Upper lobe of left lung (tissue), 6 donors: Measurements from ENCODE around the gene CLMN. TPM values are rescaled to one million over a fixed set of nuclear protein-coding genes. Genes with fewer than 3 reads are reported as not detected.
A peak's percentile ranks its signal among the peaks of the same experiment; 100 is the strongest.

Experiments
- ATAC-seq, 2 donors: fragments of 200-7000 bp; cut with Tn5 transposase; one replicate each; pipeline ENCODE4 v1.9.1; 2022; ENCODE audit warnings: mild to moderate bottlenecking in 2 of 2, moderate library complexity in 2 of 2; ENCODE audit not compliant: low FRiP score in 2 of 2
- DNase-seq, 2 donors: peaks; one replicate each; pipeline ENCODE4 v3.0.0-alpha.2; 2019 to 2020
- H3K27ac ChIP-seq, 4 donors: fragments of 200-600 bp; sonication (generic); one replicate each; pipeline ENCODE4 v1.5.1; 2016 to 2019
- H3K27me3 ChIP-seq, 4 donors: fragments of 200-600 bp; sonication (generic); one replicate each; pipeline ENCODE4 v1.5.1; 2017 to 2019
- H3K36me3 ChIP-seq, 4 donors: fragments of 200-600 bp; sonication (generic); one replicate each; pipeline ENCODE4 v1.5.1; 2016 to 2019
- H3K4me1 ChIP-seq, 4 donors: fragments of 200-600 bp; sonication (generic); one replicate each; pipeline ENCODE4 v1.5.1; 2018 to 2019
- H3K4me3 ChIP-seq, 4 donors: fragments of 200-600 bp; sonication (generic); one replicate each; pipeline ENCODE4 v1.5.1; 2017 to 2019; ENCODE audit warnings: mild to moderate bottlenecking in 2 of 4, moderate library complexity in 1 of 4
- H3K9me3 ChIP-seq, 4 donors: fragments of 200-600 bp; sonication (generic); one replicate each; pipeline ENCODE4 v1.5.1; 2018 to 2019
- EP300 ChIP-seq, 4 donors: sonication (generic); formaldehyde crosslinking; IDR thresholded peaks; one replicate each; pipeline ENCODE4 v1.5.1; 2017; ENCODE audit warnings: antibody characterized with exemption in 4 of 4, control low read depth in 2 of 4
- POLR2A ChIP-seq, 4 donors: fragments of 450-650 bp; IDR thresholded peaks; one replicate each; pipeline ENCODE4 v1.5.1; 2016 to 2017; ENCODE audit warnings: antibody characterized with exemption in 4 of 4, mild to moderate bottlenecking in 2 of 4
- POLR2AphosphoS5 ChIP-seq, 2 donors: sonication (generic); formaldehyde crosslinking; IDR thresholded peaks; one replicate each; pipeline ENCODE4 v1.5.1; 2017; ENCODE audit warnings: antibody characterized with exemption in 2 of 2
- whole genome bisulfite sequencing, 2 donors: methylation state at CpG; one replicate each; pipeline ENCODE4 v1.1.5; 2017 to 2018; 5-methylcytosine and 5-hydroxymethylcytosine counted together
- total RNA-seq, 6 donors: library from RNA; depleted of rRNA in 4 of 6; stranded (reverse); fragments of >200 nt in 4 of 6; gene quantifications; one replicate each; pipeline versions ENCODE4 v1.1.0 to v1.2.1, GENCODE V29; 2016 to 2021
- TF ChIP-seq, protein P1 (sequence below), 6 experiments: fragments of 450-650 bp in 4 of 6; fragments of 200-600 bp in 2 of 6; sonication (generic) in 2 of 6; IDR thresholded peaks; one replicate each; pipeline ENCODE4 v1.5.1; 2016 to 2019; ENCODE audit warnings: antibody characterized with exemption in 6 of 6
- donor health status: DM: no; HTN: no; CAD: no; lungs with moderate emphysema.
- donor health status: DM: no; HTN: yes; CAD: no; lungs with severe emphysema.

Gene CLMN, protein sequence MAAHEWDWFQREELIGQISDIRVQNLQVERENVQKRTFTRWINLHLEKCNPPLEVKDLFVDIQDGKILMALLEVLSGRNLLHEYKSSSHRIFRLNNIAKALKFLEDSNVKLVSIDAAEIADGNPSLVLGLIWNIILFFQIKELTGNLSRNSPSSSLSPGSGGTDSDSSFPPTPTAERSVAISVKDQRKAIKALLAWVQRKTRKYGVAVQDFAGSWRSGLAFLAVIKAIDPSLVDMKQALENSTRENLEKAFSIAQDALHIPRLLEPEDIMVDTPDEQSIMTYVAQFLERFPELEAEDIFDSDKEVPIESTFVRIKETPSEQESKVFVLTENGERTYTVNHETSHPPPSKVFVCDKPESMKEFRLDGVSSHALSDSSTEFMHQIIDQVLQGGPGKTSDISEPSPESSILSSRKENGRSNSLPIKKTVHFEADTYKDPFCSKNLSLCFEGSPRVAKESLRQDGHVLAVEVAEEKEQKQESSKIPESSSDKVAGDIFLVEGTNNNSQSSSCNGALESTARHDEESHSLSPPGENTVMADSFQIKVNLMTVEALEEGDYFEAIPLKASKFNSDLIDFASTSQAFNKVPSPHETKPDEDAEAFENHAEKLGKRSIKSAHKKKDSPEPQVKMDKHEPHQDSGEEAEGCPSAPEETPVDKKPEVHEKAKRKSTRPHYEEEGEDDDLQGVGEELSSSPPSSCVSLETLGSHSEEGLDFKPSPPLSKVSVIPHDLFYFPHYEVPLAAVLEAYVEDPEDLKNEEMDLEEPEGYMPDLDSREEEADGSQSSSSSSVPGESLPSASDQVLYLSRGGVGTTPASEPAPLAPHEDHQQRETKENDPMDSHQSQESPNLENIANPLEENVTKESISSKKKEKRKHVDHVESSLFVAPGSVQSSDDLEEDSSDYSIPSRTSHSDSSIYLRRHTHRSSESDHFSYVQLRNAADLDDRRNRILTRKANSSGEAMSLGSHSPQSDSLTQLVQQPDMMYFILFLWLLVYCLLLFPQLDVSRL
- 10 to 100 TPM in 5 of 6 donors, 1 to 10 TPM in 1; 9.7 to 35.5 (median 18.8) TPM for total RNA-seq

- no peaks in the 10 kb centered on the region for H3K9me3 ChIP-seq
- DNase-seq (peak; percentile 26 to 91), ATAC-seq (peak in 1 of 2 donors; percentile 74)
- H3K4me1 ChIP-seq, result peaks cover 16 to 23% (median 19%) of the 10 kb centered on the region in 4 donors
- H3K27me3 ChIP-seq, result no peaks in the 10 kb centered on the region
- peak within 1 kb of the TSS; percentile 67 to 84 (median 77) for H3K4me3 ChIP-seq
- WGBS, 2 donors, result 1 to 3% methylated on average over 8 to 23 of the region's 98 CpGs
- peak within 1 kb of the TSS; percentile 58 to 81 (median 76) for H3K27ac ChIP-seq
- H3K36me3 ChIP-seq, result no peaks in the 10 kb centered on the region
- TF ChIP-seq POLR2A (IDR thresholded peaks at IDR 0.05) (peak in 1 of 4 donors; percentile 22), POLR2AphosphoS5 (IDR thresholded peaks at IDR 0.05) (no peak)
- TF ChIP-seq, protein P1, sequence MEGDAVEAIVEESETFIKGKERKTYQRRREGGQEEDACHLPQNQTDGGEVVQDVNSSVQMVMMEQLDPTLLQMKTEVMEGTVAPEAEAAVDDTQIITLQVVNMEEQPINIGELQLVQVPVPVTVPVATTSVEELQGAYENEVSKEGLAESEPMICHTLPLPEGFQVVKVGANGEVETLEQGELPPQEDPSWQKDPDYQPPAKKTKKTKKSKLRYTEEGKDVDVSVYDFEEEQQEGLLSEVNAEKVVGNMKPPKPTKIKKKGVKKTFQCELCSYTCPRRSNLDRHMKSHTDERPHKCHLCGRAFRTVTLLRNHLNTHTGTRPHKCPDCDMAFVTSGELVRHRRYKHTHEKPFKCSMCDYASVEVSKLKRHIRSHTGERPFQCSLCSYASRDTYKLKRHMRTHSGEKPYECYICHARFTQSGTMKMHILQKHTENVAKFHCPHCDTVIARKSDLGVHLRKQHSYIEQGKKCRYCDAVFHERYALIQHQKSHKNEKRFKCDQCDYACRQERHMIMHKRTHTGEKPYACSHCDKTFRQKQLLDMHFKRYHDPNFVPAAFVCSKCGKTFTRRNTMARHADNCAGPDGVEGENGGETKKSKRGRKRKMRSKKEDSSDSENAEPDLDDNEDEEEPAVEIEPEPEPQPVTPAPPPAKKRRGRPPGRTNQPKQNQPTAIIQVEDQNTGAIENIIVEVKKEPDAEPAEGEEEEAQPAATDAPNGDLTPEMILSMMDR (IDR thresholded peaks at IDR 0.05), result peak in 1 of 6 experiments; percentile 13
These were observed at the start of gene CLMN for GRCh38 chr14:95319312-95320077. TSS of gene CLMN (minus strand) at chr14:95319908. CDS start at chr14:95319792, 116 bp downstream.

GRCh38 chr14:95365401-95365800, 45.7 kb upstream of the CLMN start:
- no peak overlapping the region for H3K27ac ChIP-seq

DNA sequence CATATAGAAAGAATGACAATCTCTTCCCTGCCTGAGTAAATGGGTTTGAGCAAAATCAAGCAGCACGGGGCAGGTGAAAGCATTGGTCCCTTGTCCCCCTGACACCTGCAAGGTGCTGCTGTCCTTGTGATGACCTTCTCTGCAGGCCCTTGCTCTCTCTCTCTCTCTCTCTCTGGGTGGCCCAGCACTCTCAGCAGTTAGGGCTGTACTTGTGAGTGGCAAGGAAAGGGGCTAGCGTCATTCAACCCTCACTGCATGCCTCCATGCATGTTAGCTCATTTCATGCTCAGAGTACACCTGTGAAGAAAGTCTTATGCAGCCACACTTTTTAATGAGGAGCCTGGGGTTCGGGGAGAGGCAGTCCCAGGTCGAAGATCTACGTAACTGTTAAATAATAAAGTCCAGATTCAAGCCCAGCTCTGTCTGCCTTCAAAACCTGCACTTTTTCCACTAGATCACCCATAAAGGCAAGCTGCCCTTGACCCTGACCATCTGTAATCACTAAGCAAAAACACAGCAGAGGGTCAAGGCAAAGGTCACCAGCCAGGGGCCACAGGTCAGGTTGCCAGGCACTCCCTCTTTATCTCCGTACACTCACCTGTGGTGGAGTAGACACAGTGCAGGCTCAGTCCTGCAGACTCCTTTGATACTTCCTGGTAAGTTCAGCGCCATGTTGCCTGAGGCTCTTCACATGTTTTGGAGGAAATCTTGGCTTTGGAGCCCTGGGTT, 44.9 kb upstream of the CLMN start:
- DNase-seq (peak in 1 of 2 donors; percentile 6), ATAC-seq (peak in 1 of 2 donors; percentile 21)
- Histone ChIP-seq H3K27ac (no peak overlapping the region), H3K36me3 (no peaks in the 10 kb centered on the region), H3K27me3 (peaks cover 0 to 10% (median 0%) of the 10 kb centered on the region in 4 donors), H3K4me3 (no peak overlapping the region), H3K9me3 (no peaks in the 10 kb centered on the region), H3K4me1 (peaks cover 0 to 13% (median 4%) of the 10 kb centered on the region in 4 donors)
- 77 to 82% methylated on average over 6 to 7 of the region's 7 CpGs for WGBS, 2 donors
- no peak for TF ChIP-seq POLR2A (IDR thresholded peaks at IDR 0.05)

More at GRCh38 chr14:95365401-95365800, 45.7 kb upstream of the CLMN start:
- DNase-seq, result no peak
- Histone ChIP-seq H3K36me3 (no peaks in the 10 kb centered on the region), H3K4me3 (no peak overlapping the region), H3K27me3 (peaks cover 0 to 8% (median 0%) of the 10 kb centered on the region in 4 donors), H3K9me3 (no peaks in the 10 kb centered on the region), H3K4me1 (peaks cover 0 to 8% (median 2%) of the 10 kb centered on the region in 4 donors)
- no peak for ATAC-seq
- TF ChIP-seq EP300 (IDR thresholded peaks at IDR 0.05) (no peak), POLR2A (IDR thresholded peaks at IDR 0.05) (no peak), POLR2AphosphoS5 (IDR thresholded peaks at IDR 0.05) (no peak)
- TF ChIP-seq, protein P1 (IDR thresholded peaks at IDR 0.05), result no peak
- WGBS, 2 donors, result 50 to 55% methylated on average over 2 of the region's 2 CpGs

DNA sequence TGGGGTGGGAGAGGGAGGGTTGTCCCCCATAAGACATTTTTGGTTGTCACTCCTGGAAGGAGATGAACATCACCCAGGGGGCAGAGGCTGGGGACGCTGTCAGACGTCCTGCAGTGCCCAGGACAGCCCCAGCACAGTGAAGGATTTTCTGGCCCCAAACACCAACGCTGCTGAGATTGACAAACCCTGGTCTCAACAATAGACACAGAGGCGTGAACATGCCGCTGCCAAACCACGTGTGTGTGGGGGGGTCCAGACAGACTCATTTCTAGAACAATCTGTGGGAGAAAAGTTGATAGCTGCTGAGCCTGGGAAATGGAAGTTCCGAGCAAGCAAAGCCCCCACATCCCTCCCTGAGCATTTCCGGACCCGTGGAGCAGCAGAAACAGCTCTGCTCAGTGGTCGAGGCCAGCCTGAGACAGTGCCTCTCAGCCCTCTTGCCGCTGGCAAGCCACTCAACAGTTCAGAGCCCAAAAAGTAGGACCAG, 43.8 kb upstream of the CLMN start:
- 51 to 77% methylated on average over 7 to 11 of the region's 11 CpGs for WGBS, 2 donors
- Histone ChIP-seq H3K36me3 (no peaks in the 10 kb centered on the region), H3K4me3 (no peak overlapping the region), H3K27ac (no peak overlapping the region), H3K4me1 (peaks cover 0 to 13% (median 4%) of the 10 kb centered on the region in 4 donors), H3K27me3 (peaks cover 0 to 10% (median 0%) of the 10 kb centered on the region in 4 donors), H3K9me3 (no peaks in the 10 kb centered on the region)
- ATAC-seq, result no peak
- DNase-seq, result peak in 1 of 2 donors; percentile 12
- TF ChIP-seq POLR2A (IDR thresholded peaks at IDR 0.05), result no peak
- TF ChIP-seq, protein P1 (IDR thresholded peaks at IDR 0.05), result no peak
